Cardiac muscle cell (in vitro differentiated cells and primary cell): ENCODE measurements around the gene GNAZ. TPM values are rescaled to one million over a fixed set of nuclear protein-coding genes. Genes with fewer than 3 reads are reported as not detected.

Source experiments
- DNase-seq, 2 donors: peaks; one replicate each; pipeline versions ENCODE4 v3.0.0 to v3.0.0-alpha.2; 2010 to 2017; ENCODE audit warnings: low read depth in 1 of 2, low spot score in 1 of 2
- H3K27ac ChIP-seq: fragments of 200-600 bp; sonication (generic); 2 replicates; pipeline ENCODE4 v1.5.1; 2016
- H3K27me3 ChIP-seq: fragments of 200-600 bp; sonication (generic); 2 replicates; pipeline ENCODE4 v1.6.0; 2016; ENCODE audit warnings: control low read depth
- H3K36me3 ChIP-seq: fragments of 200-600 bp; sonication (generic); 2 replicates; pipeline ENCODE4 v1.5.1; 2016; ENCODE audit warnings: control low read depth
- H3K4me1 ChIP-seq: fragments of 200-600 bp; sonication (generic); 2 replicates; pipeline ENCODE4 v1.8.1; 2017; ENCODE audit warnings: low read depth, mild to moderate bottlenecking, mixed run types
- H3K4me3 ChIP-seq: fragments of 200-600 bp; sonication (generic); 2 replicates; pipeline ENCODE4 v1.5.1; 2016; ENCODE audit warnings: mild to moderate bottlenecking
- H3K9me3 ChIP-seq: fragments of 200-600 bp; sonication (generic); 2 replicates; pipeline ENCODE4 v1.5.1; 2017; ENCODE audit warnings: low read depth, mild to moderate bottlenecking, control low read depth
- CTCF ChIP-seq: IDR thresholded peaks from 2 replicates; pipeline ENCODE4 v1.5.1; 2012; ENCODE audit warnings: low read depth, mild to moderate bottlenecking, low read length
- polyA plus RNA-seq: library from polyadenylated mRNA; unstranded; fragments of >200 nt; fragmentation: Nextera tagmentation; extraction: Ambion mirVana; gene quantifications from 2 replicates; pipeline ENCODE4 v1.2.1, GENCODE V29; 2016
- total RNA-seq: library from RNA; depleted of rRNA; stranded (reverse); fragments of >200 nt; gene quantifications from 2 replicates; pipeline ENCODE4 v1.2.3, GENCODE V29; 2016

GNAZ gene
- total and polyA plus RNA-seq, 2 experiments from 2014 or later: 1.8 to 3.7 TPM

GRCh38 chr22:23117275-23117674, 47.0 kb downstream of the GNAZ start:
- Histone ChIP-seq H3K27me3 (no peaks in the 10 kb centered on the region), H3K36me3 (no peaks in the 10 kb centered on the region), H3K4me3 (no peak overlapping the region), H3K27ac (no peak overlapping the region), H3K4me1 (no peaks in the 10 kb centered on the region), H3K9me3 (no peaks in the 10 kb centered on the region)
- TF ChIP-seq CTCF: no peak
- DNase-seq: no peak

GRCh38 chr22:23117891-23118646, 47.8 kb downstream of the GNAZ start:
- no peaks in the 10 kb centered on the region for H3K36me3 ChIP-seq
- H3K4me1 ChIP-seq: no peaks in the 10 kb centered on the region
- no peaks in the 10 kb centered on the region for H3K9me3 ChIP-seq
- DNase-seq: no peak
- H3K27ac ChIP-seq: no peak overlapping the region
- TF ChIP-seq CTCF: no peak
- no peak overlapping the region for H3K4me3 ChIP-seq
- no peaks in the 10 kb centered on the region for H3K27me3 ChIP-seq

- Histone ChIP-seq H3K9me3 (no peaks in the 10 kb centered on the region), H3K4me1 (no peaks in the 10 kb centered on the region), H3K4me3 (no peak overlapping the region), H3K27ac (no peak overlapping the region), H3K36me3 (no peaks in the 10 kb centered on the region), H3K27me3 (no peaks in the 10 kb centered on the region)
- no peak for DNase-seq
- TF ChIP-seq CTCF: no peak
Observed at GRCh38 chr22:23118647-23119493, 48.6 kb downstream of the GNAZ start.

- no peaks in the 10 kb centered on the region for H3K27me3 ChIP-seq
- H3K27ac ChIP-seq: no peak overlapping the region
- H3K4me1 ChIP-seq: no peaks in the 10 kb centered on the region
- no peaks in the 10 kb centered on the region for H3K36me3 ChIP-seq
- no peak for DNase-seq
- no peak for TF ChIP-seq CTCF
- no peak overlapping the region for H3K4me3 ChIP-seq
- no peaks in the 10 kb centered on the region for H3K9me3 ChIP-seq
Observed at GRCh38 chr22:23119494-23120414, 49.4 kb downstream of the GNAZ start.

- no peaks in the 10 kb centered on the region for H3K27me3 ChIP-seq
- no peak overlapping the region for H3K4me3 ChIP-seq
- no peaks in the 10 kb centered on the region for H3K36me3 ChIP-seq
- TF ChIP-seq CTCF: no peak
- no peak overlapping the region for H3K27ac ChIP-seq
- DNase-seq: no peak
- H3K4me1 ChIP-seq: no peaks in the 10 kb centered on the region
- H3K9me3 ChIP-seq: no peaks in the 10 kb centered on the region
Observed at GRCh38 chr22:23120415-23120899, 50.1 kb downstream of the GNAZ start.
